Raji (cell line): ENCODE data around the gene ZCCHC10.
A peak's percentile ranks its signal among the peaks of the same experiment; 100 is the strongest.

Experiments used
- POLR2A ChIP-seq: IDR thresholded peaks from 2 replicates; pipeline ENCODE4 v1.6.1; 2011; ENCODE audit warnings: low read depth, low read length, control low read depth; ENCODE audit not compliant: insufficient read depth

ZCCHC10 gene

DNA sequence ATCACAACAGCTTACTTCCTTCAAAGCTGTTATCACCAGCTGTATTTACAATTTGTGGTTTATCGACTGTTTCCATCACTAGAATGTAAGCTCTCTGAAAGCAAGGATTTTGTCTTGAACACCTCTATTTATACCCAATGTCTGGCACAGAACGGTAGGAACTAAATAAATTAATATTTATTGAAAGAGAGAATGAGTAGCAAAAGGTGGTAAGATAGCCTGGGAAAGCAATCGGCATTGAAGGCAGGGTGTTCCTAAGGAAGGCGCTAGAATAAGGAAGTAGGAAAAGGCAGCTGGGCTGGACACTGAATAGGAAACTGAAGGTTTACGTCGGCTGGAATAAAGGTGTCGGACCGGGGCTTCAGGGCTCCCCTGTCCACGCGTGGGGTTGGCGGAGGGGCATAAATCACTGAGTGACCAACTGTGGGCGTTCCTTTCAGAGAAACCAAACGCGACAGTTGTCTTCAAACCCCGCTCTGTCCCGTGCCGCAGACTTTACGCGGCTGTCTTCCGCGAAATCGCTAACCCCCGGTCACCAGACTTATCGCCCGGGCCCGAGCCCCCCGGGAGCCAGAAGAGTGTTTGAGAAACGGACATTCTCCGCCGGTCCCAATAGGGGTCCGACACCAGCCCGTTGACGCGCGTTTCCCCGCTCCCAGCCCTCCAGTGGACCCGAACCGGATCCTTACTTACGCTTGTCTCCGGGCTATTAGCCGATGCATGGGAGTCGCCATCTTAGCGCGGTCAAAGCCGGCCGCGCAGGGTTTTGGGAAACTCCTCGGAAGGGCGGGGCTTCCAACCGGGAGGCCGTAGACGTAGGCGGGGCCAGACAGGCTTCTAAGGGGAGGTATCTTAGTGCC is at the start of gene ZCCHC10:
Gene ZCCHC10, minus strand, starts transcription at position 746 of the 860 bp plus-strand sequence. Its CDS starts 12 bp downstream, at position 734.
- peak; percentile 86 for TF ChIP-seq POLR2A

DNA sequence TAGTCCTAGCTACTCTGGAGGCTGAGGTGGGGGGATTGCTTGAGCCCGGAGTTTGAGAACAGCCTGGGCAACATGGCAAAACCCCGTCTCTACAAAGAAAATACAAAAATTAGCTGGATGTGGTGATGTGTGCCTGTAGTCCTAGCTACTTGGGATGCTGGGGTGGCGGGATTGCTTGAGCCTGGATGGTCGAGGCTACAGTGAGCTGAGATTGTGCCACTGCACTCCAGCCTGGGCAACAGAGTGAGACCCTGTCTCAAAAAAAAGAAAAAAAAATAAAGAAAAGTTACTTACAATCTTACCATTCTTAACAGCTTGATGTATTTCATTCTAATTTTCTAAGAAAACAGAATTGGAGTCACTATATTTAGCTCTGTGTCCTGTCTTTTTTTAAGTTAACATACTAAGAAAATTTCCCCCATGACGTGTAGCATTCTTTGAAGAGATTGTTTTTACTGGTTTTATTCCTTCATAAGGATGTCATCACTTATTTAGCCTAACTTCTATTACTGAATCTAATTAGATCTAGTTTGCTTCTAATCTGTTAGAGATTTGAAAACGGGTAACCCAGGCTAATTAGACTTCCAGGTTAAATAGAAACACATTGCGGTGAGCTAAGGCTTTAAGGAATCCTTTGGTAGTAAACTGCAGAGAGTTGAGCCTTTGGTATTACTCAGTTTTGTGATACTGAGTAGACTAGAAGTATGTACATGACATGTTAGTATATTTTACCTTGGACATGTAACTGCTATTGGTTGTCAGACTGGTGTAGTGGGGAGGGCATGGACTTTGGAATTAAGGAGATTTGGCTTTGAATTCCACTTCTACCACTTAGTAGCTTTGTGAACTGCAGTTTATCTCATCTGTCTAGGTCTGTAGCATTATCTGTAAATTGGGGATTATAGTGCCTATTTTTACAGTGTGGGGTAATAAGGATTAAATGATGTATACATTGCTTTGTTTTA is 49.5 kb upstream of the ZCCHC10 start:
- TF ChIP-seq POLR2A, result no peak

DNA sequence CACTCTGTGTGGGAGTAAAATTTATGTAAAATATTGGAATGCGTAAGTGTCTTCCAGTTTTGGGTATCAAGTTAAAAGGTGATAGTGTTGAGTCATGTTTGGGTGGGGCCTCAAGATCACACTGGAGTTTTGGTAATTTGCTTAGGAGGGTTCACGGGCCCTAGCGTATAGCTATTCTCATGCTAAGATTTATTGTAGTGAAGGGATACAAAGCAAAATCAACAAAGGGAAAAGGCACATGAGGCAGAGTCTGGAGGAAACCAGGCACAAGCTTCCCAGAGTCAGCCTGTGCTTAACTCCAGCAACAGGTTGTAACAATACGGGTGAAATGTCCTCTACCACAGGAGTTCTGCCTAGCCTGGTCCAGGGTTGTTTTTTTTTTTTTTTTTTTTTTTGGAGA is 45.7 kb upstream of the ZCCHC10 start:
- TF ChIP-seq POLR2A, result no peak

GRCh38 chr5:133066045-133066444 is 39.7 kb upstream of the ZCCHC10 start:
- no peak for TF ChIP-seq POLR2A

DNA sequence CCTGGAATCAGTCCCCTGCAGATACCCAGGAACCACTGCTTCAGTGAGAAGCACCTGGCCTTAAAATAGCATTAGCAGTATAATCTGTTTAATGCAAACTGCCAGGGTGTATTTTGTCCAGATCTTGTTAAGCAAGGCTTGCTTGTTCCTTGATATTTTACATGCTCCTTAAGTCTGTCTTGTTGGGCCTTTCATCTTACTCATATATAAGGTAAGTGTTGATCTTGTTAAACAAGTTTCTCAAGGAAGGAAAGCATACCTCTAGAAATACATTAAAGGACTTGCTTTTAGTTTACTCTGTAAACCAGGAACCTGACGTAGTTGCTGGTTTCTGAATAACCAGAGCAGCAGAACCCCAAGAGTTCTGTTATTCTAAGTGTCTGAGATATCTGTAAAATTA is 39.1 kb upstream of the ZCCHC10 start:
- TF ChIP-seq POLR2A, result no peak

- TF ChIP-seq POLR2A, result no peak
Measured at GRCh38 chr5:133063965-133064364, 37.6 kb upstream of the ZCCHC10 start.

- TF ChIP-seq POLR2A, result no peak
Measured at GRCh38 chr5:133062276-133062675, 35.9 kb upstream of the ZCCHC10 start.

- no peak for TF ChIP-seq POLR2A
Measured at GRCh38 chr5:133059621-133060020, 33.3 kb upstream of the ZCCHC10 start.

- TF ChIP-seq POLR2A, result no peak
Measured at GRCh38 chr5:133056891-133057290, 30.5 kb upstream of the ZCCHC10 start.

DNA sequence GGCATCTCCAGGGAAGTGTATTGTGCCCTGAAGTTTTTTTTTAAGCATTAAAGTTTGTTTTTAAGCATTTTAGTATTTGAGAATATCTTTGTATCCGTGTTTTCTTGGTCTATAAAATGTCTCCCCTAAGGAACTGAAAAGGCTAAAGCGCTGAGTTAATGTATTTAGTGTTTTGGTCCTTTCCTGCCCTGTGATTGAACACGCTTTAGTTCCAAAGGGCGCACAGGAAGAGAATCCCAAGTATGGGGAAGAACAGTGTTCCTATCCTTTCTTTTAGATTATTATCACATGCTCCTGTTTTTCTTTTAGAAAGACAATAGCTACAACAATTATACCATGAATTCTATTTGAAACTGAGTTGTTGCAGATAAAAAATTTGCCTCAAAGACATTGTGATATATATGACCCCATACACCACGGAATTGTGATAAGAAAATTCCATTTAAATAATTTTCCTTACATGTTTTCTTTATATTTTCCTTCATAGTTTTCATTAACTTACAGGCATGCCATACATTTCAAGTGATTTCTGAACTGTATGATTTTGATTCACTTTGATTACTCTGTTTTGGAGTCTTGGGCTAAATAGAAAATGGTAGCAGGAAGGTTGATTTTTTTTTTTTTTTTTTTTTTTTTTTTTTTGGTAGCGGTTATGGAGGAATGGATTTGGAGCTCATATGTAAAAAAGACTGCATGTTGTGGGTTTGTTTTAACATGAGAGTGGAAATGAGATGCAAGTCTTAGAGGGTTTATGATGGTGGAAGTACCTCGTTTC is 28.5 kb upstream of the ZCCHC10 start:
- no peak for TF ChIP-seq POLR2A

DNA sequence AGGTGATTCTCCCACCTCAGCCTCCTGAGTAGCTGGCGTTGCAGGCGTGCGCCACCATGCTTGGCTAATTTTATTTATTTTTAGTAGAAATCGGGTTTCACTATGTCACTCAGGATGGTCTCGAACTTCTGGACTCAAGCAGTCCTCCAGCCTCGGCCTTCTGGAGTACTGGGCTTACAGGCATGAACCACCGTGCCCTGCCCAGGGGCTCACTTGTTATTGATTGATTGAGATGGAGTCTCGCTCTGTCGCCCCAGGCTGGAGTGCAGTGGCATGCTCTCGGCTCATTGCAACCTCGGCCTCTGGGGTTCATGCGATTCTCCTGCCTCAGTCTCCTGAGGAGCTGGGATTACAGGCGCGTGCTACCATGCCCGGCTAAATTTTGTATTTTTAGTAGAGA is 27.1 kb upstream of the ZCCHC10 start:
- no peak for TF ChIP-seq POLR2A

- peak; percentile 53 for TF ChIP-seq POLR2A
Measured at GRCh38 chr5:133052317-133053175, 26.2 kb upstream of the ZCCHC10 start.

GRCh38 chr5:133051542-133052316 is 25.4 kb upstream of the ZCCHC10 start, which contains the start of gene HSPA4:
TSS of gene HSPA4 (plus strand) at chr5:133052013. CDS start at chr5:133052251, 238 bp downstream.
- TF ChIP-seq POLR2A, result peak; percentile 94
